ENCODE results near the gene PLXNA4. TPM values are rescaled to one million over a fixed set of nuclear protein-coding genes. Genes with fewer than 3 reads are reported as not detected.

Gene PLXNA4
- total RNA-seq, 1 experiment from 2014 or later, result 0.81 TPM

DNA sequence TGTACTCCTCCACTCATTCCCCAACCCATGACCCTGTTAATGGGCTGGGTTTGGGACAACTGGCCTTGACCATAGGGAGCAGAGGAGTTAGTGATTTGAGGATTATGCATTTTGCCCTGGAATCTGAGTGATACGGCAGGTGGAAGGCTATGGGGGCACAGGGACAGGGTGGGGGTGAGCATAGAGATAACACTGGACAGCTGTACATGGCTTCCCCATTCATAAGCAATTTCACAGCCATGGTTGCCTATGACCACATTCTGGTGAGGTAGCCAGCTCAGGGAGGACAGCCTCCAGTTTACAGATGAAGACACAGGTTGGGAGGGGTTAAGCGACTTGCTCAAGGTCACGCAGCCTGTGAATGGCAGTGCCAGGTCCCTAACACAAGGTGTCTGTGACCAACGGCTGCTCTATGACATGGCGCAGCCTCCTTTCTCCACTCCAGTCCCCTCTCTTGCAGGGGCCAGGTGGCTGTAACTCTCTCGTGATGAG, 319.5 kb downstream of the PLXNA4 start (continued):
- no peak for TF ChIP-seq RELA (CRISPR knock-in tag; IDR thresholded peaks at IDR 0.05; ENCODE audit: borderline replicate concordance)
- TF ChIP-seq TEAD4 (CRISPR knock-in tag; IDR thresholded peaks at IDR 0.05), result no peak
- TF ChIP-seq ZNF281 (CRISPR knock-in tag; IDR thresholded peaks at IDR 0.05), result no peak
- TF ChIP-seq, protein P1, sequence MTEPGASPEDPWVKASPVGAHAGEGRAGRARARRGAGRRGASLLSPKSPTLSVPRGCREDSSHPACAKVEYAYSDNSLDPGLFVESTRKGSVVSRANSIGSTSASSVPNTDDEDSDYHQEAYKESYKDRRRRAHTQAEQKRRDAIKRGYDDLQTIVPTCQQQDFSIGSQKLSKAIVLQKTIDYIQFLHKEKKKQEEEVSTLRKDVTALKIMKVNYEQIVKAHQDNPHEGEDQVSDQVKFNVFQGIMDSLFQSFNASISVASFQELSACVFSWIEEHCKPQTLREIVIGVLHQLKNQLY (CRISPR knock-in tag; IDR thresholded peaks at IDR 0.05), result no peak
- no peak for TF ChIP-seq CREM (CRISPR knock-in tag; IDR thresholded peaks at IDR 0.05)

GRCh38 chr7:132255898-132256297, 320.4 kb downstream of the PLXNA4 start:
- CTCF ChIA-PET, result interaction anchor here (1.4 to 1.6 kb wide), 2 partner anchors 17 to 207 kb away, joined by 3 read pairs; no protein-coding TSS in a partner anchor
- no peak for ATAC-seq
- no peak overlapping the region for H3K27ac Mint-ChIP-seq

More at GRCh38 chr7:132255898-132256297, 320.4 kb downstream of the PLXNA4 start:
- POLR2A ChIA-PET, result no interaction called here
- no peaks in the 10 kb centered on the region for H3K9me3 Mint-ChIP-seq
- peaks cover 10% of the 10 kb centered on the region for H3K4me1 Mint-ChIP-seq
- no peak overlapping the region for H3K4me3 Mint-ChIP-seq
- TF ChIP-seq CTCF (IDR thresholded peaks at IDR 0.05), result no peak
- TF ChIP-seq, protein P2, sequence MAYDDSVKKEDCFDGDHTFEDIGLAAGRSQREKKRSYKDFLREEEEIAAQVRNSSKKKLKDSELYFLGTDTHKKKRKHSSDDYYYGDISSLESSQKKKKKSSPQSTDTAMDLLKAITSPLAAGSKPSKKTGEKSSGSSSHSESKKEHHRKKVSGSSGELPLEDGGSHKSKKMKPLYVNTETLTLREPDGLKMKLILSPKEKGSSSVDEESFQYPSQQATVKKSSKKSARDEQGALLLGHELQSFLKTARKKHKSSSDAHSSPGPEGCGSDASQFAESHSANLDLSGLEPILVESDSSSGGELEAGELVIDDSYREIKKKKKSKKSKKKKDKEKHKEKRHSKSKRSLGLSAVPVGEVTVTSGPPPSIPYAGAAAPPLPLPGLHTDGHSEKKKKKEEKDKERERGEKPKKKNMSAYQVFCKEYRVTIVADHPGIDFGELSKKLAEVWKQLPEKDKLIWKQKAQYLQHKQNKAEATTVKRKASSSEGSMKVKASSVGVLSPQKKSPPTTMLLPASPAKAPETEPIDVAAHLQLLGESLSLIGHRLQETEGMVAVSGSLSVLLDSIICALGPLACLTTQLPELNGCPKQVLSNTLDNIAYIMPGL (CRISPR knock-in tag; IDR thresholded peaks at IDR 0.05), result no peak
- no peak for TF ChIP-seq ZNF121 (CRISPR knock-in tag; IDR thresholded peaks at IDR 0.05)
- no peak for TF ChIP-seq SP1 (CRISPR knock-in tag; conservative IDR thresholded peaks at IDR 0.05)
- TF ChIP-seq USF2 (CRISPR knock-in tag; IDR thresholded peaks at IDR 0.05), result no peak
- TF ChIP-seq CBFB (CRISPR knock-in tag; IDR thresholded peaks at IDR 0.05; ENCODE audit: low read depth), result no peak
- TF ChIP-seq E2F4 (CRISPR knock-in tag; IDR thresholded peaks at IDR 0.05; ENCODE audit: borderline replicate concordance, low read depth), result no peak
- no peak for TF ChIP-seq EMX1 (CRISPR knock-in tag; IDR thresholded peaks at IDR 0.05)
- TF ChIP-seq NFYB (CRISPR knock-in tag; conservative IDR thresholded peaks at IDR 0.05; ENCODE audit: low read depth), result no peak
- no peak for TF ChIP-seq ETV6 (CRISPR knock-in tag; IDR thresholded peaks at IDR 0.05)
- TF ChIP-seq FOXK1 (CRISPR knock-in tag; IDR thresholded peaks at IDR 0.05), result no peak
- TF ChIP-seq, protein P1 (CRISPR knock-in tag; IDR thresholded peaks at IDR 0.05), result no peak
- TF ChIP-seq MXD4 (CRISPR knock-in tag; IDR thresholded peaks at IDR 0.05; ENCODE audit: borderline replicate concordance), result no peak
- TF ChIP-seq JUN (CRISPR knock-in tag; IDR thresholded peaks at IDR 0.05), result no peak
- TF ChIP-seq CREM (CRISPR knock-in tag; IDR thresholded peaks at IDR 0.05), result no peak
- TF ChIP-seq E2F1 (CRISPR knock-in tag; IDR thresholded peaks at IDR 0.05), result no peak
- no peak for TF ChIP-seq ZBTB21 (CRISPR knock-in tag; IDR thresholded peaks at IDR 0.05; ENCODE audit: borderline replicate concordance)
- no peaks in the 10 kb centered on the region for H3K36me3 Mint-ChIP-seq
- H3K27me3 Mint-ChIP-seq (ENCODE audit: low read depth), result no peaks in the 10 kb centered on the region
- DNase-seq (ENCODE audit: low spot score), result no peak

All from WTC11 (cell line).